HG03108 (cell line): ENCODE measurements around the gene MTHFD2.
"Not testable (repeated sequence)": the region's sequence is repeated elsewhere in the genome, so short reads cannot be mapped to it uniquely, and the experiment has no call there.

Source experiments
- ATAC-seq: cut with Tn5 transposase; IDR thresholded peaks from one replicate; pipeline ENCODE4 v1.9.1; 2021; ENCODE audit warnings: moderate library complexity; ENCODE audit not compliant: unreplicated experiment

The MTHFD2 gene

DNA sequence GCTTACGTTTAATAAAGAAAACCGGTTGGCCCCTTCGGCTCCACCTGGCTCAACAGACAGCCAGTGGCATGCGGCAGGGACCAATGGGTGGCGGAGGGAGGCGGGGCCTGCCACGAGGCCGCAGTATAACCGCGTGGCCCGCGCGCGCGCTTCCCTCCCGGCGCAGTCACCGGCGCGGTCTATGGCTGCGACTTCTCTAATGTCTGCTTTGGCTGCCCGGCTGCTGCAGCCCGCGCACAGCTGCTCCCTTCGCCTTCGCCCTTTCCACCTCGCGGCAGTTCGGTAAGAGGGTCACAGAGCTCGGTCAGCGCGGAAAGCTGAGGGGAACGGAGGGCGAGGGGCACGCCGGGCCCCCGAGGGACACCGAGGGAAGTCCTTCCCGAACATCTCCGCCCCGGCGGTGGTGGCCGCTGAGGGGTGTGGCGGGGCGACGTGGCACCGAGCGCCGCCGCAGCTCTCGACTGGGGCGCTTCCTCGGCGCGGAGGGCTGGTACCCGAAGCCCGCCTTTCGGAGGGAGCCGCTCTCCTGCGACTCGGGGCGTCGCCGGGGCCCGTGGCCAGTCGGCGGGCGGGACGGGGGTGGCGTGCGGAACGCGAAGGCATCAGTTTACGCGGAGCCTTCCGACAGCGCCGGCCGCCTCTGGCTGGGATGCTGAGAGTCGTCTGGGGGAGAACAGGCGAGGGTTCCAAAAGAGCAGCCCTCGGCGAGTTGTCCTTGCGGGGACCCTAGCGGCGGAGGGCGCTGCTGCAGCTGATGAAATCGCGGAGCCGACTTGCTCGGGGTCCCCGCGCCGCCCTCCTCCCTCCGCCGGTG is at the start of gene MTHFD2:
MTHFD2 (plus strand) TSS at position 155 of the 814 bp plus-strand sequence; CDS start at position 182, 27 bp downstream.
- ATAC-seq = peak; percentile 89

DNA sequence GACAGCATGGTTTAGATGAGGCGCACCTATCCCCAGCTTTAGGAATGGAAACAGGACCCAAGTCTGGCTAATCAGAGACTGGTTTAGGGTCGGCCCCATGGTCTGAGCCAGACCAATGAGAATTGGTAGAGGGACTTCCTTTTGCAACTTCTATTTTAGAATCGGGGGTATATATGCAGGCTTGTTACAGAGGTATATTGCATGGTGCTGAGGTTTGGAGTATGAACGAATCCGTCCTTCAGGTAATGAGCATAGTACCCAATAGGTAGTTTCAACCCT is 49.2 kb upstream of the MTHFD2 start:
- ATAC-seq = no peak

DNA sequence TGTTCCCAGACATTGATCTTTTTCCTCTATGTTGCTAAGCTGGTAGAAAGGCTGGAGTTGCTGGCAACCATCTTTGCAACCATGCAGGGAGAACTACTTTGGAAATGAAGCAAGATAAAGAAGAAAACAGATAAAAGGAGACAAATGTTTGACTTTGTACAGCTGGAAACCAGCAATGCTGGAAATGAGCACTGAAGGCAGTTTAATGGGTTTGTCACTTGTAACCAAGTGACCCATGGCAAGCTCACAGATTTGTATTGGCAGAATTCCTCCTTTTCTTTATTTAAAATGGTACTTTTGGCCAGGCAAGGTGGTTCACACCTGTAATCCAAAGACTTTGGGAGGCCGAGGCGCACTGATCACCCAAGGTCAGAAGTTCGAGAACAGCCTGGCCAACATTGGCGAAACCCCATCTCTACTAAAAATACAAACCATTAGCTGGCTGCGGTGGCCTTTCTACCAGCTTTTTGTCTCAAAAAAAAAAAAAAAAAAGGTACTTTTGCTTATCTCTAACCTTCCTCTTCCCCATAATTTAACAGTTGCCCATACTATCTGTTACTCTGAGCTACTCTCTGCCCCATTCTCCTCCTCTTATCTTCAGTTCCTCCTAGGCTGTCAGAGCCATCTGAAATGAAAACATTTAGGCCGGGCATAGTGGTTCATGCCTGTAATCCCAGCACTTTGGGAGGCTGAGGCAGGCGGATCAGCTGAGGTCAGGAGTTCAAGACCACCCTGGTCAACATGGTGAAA is 48.7 kb upstream of the MTHFD2 start:
- ATAC-seq = no peak

DNA sequence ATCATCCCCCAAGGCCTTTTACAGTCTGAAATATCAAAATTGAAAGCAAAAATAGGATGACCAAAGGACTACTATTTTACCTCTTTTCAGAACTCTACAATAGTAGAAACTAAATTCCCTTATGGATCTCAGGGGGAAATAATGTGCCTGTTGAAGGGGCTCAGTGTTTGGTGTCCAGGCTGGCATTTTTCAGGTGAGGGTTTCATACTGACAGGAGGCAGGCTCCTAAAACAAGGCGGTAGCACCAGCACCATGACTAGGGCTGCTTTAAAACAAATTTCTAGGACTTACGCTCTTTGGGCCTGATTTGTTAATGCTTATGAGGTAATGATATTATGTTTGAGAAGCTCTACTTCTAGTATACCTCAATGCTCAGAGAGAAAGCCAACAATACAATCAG is 45.5 kb upstream of the MTHFD2 start:
- no peak for ATAC-seq

DNA sequence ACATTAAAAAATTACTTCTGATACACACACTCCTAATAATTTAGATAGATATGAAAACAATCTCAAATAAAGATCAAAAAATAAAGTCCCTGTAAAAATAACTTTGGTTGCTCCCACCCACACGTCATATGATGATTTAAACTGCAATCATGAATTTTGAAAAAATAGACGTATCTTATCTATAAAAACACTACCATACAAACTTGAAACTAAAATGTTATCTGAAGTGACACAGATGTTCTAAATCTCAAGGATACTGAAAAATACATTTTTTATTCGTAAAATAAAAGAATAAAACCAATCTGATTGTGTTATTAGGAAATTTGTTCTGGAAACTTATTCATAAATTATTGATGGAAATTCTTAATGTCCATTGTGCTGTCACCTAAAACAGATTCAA is 42.6 kb upstream of the MTHFD2 start:
- no peak for ATAC-seq

DNA sequence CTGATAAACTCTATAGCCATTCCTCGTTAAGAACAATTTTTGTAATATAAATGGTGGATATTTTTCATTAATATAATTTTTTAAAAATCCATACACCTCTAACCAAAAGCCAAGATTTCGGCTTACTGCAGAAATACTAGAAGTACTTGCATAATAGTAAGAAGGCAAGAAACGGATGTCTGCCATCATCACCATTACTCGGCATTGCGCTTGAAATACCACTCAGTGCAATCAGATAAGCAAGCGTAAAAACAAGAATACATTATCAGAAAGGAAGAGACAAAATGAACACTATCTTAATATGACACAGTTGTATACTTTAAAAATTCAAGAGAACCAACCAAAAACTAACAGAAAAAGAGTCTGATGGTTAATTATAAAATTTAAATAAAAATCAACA is 35.5 kb upstream of the MTHFD2 start:
- ATAC-seq = no peak

DNA sequence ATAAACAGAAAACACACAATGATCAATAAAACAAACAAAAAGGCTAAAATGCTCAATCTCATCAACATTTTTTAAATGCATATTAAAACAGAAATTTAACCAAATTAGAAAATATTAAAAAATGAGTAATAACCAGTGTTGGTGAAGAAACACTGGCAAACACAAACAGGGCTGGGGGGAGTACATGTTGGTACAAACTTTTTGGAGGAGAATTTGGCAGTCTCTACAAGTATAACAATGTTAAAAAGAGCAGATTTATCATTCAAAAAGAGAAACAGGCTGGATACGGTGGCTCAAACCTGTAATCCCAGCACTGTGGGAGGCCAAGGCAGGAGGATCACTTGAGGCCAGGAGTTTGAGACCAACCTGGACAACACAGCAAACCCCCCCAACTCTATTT is 33.7 kb upstream of the MTHFD2 start:
- ATAC-seq = no peak

DNA sequence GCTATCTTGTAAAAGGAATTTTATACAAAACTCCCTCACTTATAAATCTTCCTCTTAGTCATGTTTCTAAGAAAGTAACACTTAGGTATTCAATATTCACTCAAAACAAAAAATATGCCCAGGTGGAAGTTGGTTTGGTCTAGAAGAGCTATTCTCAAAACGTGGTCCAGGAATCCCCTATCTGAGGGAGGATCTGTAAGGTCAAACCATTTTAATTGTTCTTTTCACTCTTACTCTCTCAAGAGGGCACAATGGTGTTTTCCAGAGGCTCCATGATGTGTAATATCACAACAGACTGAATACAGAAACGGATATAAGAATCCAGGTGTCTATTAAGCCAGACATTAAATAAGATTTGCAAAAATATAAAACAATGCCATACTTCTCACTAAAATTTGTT is 29.7 kb upstream of the MTHFD2 start:
- ATAC-seq = no peak

DNA sequence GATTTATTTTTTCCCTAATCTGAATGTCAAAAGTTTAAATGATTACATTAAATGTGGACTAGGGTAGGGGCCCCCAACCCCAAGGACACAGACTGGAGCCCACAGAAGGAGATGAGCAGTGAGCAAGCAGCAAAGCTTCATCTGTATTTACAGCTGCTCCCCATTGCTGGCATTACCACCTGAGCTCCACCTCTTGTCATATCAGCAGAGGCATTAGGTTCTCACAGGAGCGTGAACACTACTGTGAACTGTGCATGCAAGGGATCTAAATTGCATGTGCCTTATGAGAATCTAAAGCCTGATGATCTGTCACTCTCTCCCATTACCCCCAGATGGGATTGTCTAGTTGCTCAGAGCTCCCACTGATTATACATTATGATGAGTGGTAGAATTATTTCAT is 23.5 kb upstream of the MTHFD2 start:
- no peak for ATAC-seq

DNA sequence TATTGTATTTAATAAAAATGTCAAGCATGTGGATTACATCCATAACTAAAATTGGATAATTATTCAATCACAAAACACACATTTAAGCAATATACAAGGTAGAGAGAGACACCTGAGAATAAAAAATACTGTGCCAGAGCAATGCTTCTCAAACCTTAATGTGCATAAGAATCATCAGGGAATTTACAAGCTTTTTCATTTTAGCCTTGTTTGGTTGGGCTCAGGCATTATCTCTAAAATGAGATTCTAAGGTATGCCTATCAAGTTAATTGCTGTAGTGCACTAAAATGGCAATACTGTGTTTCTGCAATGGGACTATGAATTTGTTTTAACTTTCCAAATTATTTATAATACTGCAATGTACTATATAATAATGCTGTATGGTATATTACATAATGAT is 20.7 kb upstream of the MTHFD2 start:
- no peak for ATAC-seq

DNA sequence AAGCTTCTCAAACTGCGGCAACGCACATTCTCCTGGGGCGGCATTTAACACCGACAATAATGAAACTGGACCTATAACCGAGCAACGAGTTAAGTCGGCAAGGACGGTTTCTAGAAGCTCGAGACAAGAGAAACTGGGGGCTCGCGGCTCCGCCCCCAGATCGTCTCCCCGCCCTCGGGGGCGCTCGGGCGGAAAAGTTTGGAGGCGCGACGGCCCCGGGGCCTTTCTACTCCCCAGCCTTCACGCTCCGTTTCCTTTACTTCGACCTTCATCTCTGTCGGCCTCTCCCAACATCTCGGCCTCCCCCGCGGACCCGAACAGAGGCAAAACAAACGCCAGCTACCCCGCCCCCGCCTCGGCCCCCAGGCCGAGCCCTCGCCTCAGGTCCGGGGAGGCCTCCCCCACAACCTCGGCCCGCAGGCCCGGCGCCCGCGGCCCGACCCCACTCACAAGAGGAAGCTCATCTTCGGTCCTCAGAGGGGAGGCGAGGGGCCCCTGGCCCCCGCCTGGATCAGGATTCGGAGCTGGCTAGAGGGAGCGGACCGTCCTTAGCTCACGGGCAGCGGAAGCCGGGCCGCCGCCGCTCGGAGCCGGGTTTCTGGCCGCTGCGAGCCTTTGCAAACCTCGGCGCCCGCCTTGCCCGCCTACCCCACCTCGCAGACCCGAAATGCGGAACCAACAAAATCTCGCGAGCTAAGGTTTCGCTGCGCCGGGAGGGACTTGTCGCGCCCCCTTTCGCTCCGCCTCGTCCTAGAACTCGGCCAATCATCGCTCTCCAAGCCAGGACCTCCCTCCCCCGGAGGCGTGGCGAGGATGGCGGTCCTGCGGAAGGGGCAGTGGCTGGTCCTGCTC is 20.0 kb upstream of the MTHFD2 start, which contains the start of gene MOB1A:
MOB1A (minus strand) TSS at position 669 of the 852 bp plus-strand sequence; CDS start at position 464, 205 bp downstream.
- peak; percentile 73 for ATAC-seq

DNA sequence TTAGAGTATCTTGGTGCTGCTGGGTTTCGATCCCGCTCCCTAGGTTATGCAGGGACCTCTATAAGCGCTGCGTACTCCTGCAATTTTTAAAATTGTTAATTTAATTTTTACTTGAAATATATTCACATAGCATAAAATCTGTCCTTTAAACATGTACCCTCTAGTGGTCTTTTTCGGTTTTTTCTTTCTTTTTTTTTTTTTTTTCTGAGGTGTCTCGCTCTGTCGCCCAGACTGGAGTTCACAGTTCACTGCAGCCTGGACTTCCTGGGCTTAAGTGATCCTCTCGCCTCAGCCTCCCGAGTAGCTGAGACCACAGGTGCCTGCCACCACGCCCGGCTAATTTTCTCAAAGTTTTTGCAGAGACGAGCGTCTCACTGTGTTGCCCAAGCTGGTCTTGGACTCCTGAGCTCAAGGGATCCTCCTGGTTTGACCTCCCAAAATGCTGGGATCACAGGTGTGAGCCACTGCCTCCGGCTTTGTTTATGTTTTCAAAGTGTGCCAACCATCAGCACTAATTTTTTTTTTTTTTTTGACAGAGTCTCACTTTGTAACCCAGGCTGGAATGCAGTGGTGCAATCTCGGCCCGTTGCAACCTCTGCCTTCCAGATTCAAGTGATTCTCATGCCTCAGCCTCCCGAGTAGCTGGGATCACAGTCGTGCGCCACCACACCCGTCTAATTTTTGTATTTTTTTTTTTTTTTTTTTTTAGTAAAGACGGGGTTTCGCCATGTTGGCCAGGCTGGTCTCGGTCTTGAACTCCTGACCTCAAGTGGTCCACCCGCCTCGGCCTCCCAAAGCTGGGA is 19.2 kb upstream of the MTHFD2 start:
- no peak for ATAC-seq

DNA sequence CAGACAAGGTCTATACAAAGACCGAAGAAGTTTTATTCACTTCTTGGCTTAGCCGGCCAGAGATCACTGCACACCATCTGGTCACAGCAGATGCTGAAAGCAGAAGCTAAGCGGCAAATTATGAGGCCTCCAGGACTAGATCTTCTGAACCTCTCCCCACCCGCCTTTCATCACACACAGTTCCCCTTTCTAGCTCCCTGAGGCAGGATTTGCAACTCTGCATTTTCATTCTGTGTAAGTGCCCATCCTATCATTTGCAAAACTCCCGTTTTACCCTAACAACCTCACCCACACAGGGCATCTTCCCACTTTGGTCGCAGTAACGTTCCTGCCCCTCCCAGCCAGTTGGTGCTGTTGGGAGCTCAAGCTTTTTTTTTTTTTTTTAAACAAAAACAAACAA is 16.7 kb upstream of the MTHFD2 start:
- peak; percentile 32 for ATAC-seq

DNA sequence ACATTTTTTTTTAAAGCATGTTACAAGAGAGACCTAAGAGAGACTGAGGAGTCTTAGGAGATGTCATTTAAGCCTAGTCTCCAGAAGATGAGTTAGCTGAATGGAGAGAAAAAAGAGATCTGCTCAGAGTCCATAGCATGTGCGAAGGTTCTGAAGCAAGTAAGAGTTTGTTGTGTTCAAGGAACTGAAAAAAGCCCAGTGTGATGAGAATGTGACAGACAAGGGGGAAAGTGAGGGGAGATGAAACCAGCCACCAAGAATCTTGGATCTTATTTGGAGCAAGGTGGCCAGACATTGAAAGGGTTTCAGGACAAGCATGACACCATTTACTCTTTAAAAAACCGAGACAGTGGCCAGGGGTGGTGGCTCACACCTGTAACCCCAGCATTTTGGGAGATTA is 14.5 kb upstream of the MTHFD2 start:
- ATAC-seq = no peak

DNA sequence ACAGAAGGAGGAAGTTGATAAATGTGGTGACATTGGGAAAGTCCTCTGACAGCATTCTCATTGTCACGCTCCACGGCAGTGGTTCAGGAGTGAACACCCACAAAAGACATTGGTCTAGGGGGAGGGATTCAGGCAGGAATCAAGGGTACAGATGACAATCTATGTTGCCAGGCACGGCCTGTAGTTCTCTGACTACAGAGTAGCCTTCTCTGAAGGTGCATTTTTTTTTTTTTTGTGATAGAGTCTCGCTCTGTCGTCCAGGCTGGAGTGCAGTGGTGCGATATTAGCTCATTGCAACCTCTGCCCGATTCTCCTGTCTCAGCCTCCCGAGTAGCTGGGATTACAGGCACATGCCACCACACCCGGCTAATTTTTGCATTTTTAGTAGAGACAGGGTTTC is 12.4 kb upstream of the MTHFD2 start:
- ATAC-seq = peak; percentile 66

DNA sequence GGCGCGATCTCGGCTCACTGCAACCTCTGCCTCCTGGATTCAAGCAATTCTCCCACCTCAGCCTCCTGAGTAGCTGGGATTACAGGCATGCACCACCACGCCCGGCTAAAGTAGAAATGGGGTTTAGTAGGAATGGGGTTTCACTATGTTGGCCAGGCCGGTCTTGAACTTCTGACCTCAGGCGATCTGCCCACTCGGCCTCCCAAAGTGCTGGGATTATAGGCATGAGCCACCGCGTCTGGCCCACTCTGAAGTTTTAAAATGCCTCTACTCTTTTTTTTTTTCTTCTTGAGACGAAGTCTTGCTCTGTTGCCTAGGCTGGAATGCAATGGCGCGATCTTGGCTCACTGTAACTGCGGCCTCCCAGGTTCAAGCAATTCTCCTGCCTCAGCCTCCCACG is 11.7 kb upstream of the MTHFD2 start:
- ATAC-seq = not testable (repeated sequence)

DNA sequence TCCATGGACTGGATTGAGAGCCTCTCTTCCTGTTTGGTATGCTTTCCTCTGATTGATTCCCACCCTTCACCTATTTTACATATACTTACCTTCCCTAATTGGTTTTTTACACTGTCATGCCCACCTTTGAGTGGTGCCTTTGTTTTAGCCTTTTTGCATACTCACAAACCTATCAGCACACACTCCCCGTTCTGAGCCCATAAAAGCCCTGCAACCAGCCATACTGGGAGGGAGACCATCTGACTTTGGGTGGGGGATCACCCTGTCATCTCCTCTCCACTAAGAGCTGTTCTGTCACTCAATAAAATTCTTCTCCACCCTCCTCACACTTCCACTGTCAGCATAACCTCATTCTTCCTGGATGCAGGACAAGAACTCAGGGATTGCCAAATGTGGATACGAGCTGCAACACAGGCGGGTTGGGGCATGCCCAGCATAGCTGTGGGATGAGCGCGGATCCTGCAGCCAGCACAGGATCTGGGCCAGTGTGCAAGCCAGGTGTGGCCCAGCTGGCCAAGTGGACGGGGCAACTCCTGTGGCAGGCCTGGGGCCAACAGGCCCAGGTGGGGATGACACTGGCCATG is 10.3 kb upstream of the MTHFD2 start:
- ATAC-seq = no peak

DNA sequence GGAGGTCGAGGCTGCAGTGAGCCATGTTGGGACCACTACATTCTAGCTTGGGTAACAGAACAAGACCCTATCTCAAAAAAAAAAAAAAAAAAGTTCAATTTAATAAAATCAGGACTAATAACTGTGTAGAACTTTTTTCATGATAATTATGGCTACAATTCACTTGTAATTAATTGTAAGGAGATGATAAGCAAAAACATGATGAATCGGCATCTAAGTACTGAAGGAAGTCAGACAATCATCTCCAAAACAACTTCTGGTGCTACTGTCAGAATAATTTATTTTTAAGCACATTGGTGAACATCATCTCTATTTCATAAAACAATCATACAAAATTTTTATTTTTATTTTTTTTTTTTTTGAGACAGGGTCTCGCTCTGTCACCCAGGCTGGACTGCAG is 9.7 kb upstream of the MTHFD2 start:
- ATAC-seq = no peak

DNA sequence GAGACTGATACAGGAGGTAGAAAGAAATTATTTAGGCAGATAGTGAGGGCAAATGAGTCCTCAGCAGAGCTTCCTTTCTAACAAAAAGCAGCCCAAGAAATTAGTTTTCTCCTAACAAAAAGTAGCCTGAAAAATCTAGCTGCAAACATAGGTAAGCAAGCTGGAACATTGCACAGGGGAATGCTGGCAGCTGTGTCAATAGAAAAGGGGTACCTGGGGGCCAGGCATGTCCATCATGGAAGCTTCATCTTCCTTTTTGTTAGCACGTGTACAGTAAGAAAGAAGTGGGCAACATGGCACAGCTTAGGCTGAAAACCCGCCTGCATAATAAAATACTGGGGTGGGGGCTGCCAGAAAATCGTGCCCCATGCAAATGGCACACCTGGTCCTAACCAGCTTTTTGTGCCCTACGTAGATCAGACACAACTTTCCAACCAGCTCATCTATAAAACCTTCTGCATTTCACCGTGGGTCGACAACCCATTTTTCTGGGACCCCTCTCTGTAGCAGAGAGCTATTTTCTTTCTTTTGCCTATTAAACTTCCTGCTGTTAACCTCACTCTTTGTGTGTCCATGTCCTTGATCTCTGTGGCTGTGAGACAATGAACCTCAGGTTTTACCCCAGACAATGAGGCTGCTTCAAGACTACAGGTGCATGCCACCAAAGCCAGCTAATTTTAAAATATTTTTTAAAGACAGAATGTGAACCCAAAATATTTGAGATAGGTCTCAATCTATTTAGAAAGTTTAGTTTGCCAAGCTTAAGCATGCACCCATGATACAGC is 6.6 kb upstream of the MTHFD2 start:
- ATAC-seq = no peak

DNA sequence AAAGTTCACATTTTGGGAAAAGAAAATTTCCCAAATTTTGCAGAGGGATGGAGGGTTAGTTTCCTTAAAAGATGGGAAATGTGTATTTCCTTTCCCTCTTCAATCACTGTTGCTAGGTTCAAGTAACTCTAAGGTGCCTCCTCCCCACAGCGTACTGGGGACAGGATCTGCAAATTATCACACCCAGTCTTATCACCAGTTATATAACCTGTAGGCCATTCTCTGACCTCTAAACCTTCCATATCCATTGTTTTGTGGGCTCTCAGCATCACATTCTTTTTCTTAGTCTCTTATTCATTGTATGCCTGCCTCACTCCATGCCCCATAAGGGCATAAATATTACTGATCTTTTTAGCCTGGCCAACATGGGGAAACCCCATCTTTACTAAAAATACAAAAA is 3.6 kb upstream of the MTHFD2 start:
- ATAC-seq = no peak
